HFFc6 (cell line): ENCODE measurements around the gene CACNA1C. TPM values are rescaled to one million over a fixed set of nuclear protein-coding genes. Genes with fewer than 3 reads are reported as not detected.

Experiments
- DNase-seq: peaks from one replicate; pipeline ENCODE4 v3.0.0-alpha.2; 2018
- H3K27ac Mint-ChIP-seq: 2 replicates; pipeline ENCODE4 v1.8.0; 2020; ENCODE audit warnings: mild to moderate bottlenecking, mixed read lengths
- H3K27me3 Mint-ChIP-seq: 2 replicates; pipeline ENCODE4 v1.8.0; 2021; ENCODE audit warnings: mild to moderate bottlenecking, moderate library complexity, mixed read lengths; ENCODE audit not compliant: insufficient read depth
- H3K36me3 Mint-ChIP-seq: 2 replicates; pipeline ENCODE4 v1.8.0; 2021; ENCODE audit warnings: low read depth, mixed read lengths
- H3K4me1 Mint-ChIP-seq: 2 replicates; pipeline ENCODE4 v1.8.0; 2020; ENCODE audit warnings: low read depth, mixed read lengths
- H3K4me3 Mint-ChIP-seq: 2 replicates; pipeline ENCODE4 v1.8.0; 2020; ENCODE audit warnings: mild to moderate bottlenecking, moderate library complexity, mixed read lengths
- H3K9me3 Mint-ChIP-seq: 2 replicates; pipeline ENCODE4 v1.8.0; 2020; ENCODE audit warnings: mild to moderate bottlenecking, mixed read lengths
- CTCF ChIP-seq: fragments of 200-600 bp; sonication (generic); IDR thresholded peaks from 2 replicates; pipeline ENCODE4 v1.5.0; 2021; ENCODE audit warnings: antibody characterized with exemption, mild to moderate bottlenecking
- total RNA-seq, 6 experiments: library from RNA; stranded (reverse); fragmentation: NEBNext Ultra II Directional; extraction: Animal tissue kit (Norgen Biotek cat#: 25700); gene quantifications; 2 replicates in 1 of 6; 3 replicates in 5 of 6; pipeline ENCODE4 v1.2.3, GENCODE V29; 2021

CACNA1C gene
- total RNA-seq, 6 experiments from 2014 or later, result 6.7 to 11.5 (median 10.6) TPM

GRCh38 chr12:2531371-2531770 lies 478.6 kb downstream of the CACNA1C start:
- H3K9me3 Mint-ChIP-seq, result no peaks in the 10 kb centered on the region
- peaks cover 6% of the 10 kb centered on the region for H3K36me3 Mint-ChIP-seq
- peaks cover 16% of the 10 kb centered on the region for H3K4me1 Mint-ChIP-seq
- H3K4me3 Mint-ChIP-seq, result no peak overlapping the region
- TF ChIP-seq CTCF, result no peak
- no peaks in the 10 kb centered on the region; the same call in 1 of the 2 replicates for H3K27me3 Mint-ChIP-seq
- H3K27ac Mint-ChIP-seq, result no peak overlapping the region
- no peak for DNase-seq

DNA sequence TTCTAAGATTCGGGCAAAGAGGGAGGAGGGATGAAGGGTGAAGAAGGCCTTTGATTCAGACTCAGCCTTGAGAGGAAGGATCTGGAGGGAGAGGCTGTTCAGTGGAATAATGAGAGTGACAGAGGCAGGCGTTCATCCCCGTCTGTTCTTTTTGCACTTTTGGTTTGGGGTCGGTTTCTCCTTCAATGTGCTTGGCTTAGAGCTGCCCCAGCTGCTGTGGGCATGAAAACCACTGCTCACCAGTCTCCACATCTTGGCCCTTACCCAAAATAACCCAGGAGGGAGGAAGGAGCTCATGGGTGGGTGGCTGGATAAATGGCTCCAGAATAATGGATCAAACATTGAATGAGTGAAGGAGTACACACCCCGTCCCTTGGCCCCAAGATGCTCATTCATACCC lies 480.2 kb downstream of the CACNA1C start:
- Mint-ChIP-seq H3K27ac (no peak overlapping the region), H3K4me3 (no peak overlapping the region), H3K4me1 (peaks cover 16% of the 10 kb centered on the region), H3K36me3 (peaks cover 6% of the 10 kb centered on the region), H3K27me3 (no peaks in the 10 kb centered on the region; the same call in 1 of the 2 replicates), H3K9me3 (no peaks in the 10 kb centered on the region)
- DNase-seq, result no peak
- TF ChIP-seq CTCF, result no peak

GRCh38 chr12:2535583-2536204 lies 482.9 kb downstream of the CACNA1C start:
- Mint-ChIP-seq H3K27me3 (no peaks in the 10 kb centered on the region; the same call in none of the 2 replicates), H3K27ac (peak overlapping the region; percentile 51; the same call in 1 of the 2 replicates), H3K9me3 (no peaks in the 10 kb centered on the region), H3K36me3 (peaks cover 4% of the 10 kb centered on the region), H3K4me3 (no peak overlapping the region), H3K4me1 (peaks cover 16% of the 10 kb centered on the region)
- no peak for TF ChIP-seq CTCF
- peak; percentile 55 for DNase-seq

DNA sequence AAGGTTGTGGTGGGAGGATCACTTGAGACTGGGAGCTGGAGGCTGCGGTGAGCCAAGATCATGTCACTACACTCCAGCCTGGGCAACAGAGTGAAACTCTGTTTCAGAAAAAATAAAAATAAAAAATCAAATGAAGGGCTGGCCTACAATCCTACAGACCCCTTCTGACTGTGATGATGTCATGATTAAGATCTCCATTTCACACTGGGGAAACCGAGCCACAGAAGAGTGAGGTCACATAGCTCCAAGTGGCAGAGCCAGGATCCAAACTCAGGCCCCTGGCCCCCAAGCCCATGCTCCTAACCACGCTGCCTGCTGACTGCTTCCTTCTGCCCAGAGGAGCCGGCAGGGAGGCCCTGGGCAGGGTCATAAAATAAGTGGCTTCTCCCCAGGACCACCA lies 483.9 kb downstream of the CACNA1C start:
- Mint-ChIP-seq H3K27me3 (no peaks in the 10 kb centered on the region; the same call in none of the 2 replicates), H3K4me1 (peaks cover 14% of the 10 kb centered on the region), H3K36me3 (peaks cover 15% of the 10 kb centered on the region), H3K9me3 (no peaks in the 10 kb centered on the region), H3K27ac (no peak overlapping the region), H3K4me3 (no peak overlapping the region)
- no peak for TF ChIP-seq CTCF
- no peak for DNase-seq

- no peak for TF ChIP-seq CTCF
- peaks cover 14% of the 10 kb centered on the region for H3K4me1 Mint-ChIP-seq
- H3K36me3 Mint-ChIP-seq, result peaks cover 17% of the 10 kb centered on the region
- H3K27ac Mint-ChIP-seq, result no peak overlapping the region
- H3K4me3 Mint-ChIP-seq, result no peak overlapping the region
- no peaks in the 10 kb centered on the region for H3K9me3 Mint-ChIP-seq
- DNase-seq, result no peak
- no peaks in the 10 kb centered on the region; the same call in none of the 2 replicates for H3K27me3 Mint-ChIP-seq
Observed at GRCh38 chr12:2537868-2538541, 485.2 kb downstream of the CACNA1C start.
